HepG2 (cell line): ENCODE measurements around the gene POU1F1. TPM values are rescaled to one million over a fixed set of nuclear protein-coding genes. Genes with fewer than 3 reads are reported as not detected.

Source experiments
- microRNA-seq: library from miRNA; unstranded; fragments of <30 nt; microRNA quantifications from one replicate; pipeline ENCODE4, GENCODE V29; 2020
- polyA plus RNA-seq, 8 experiments: library from polyadenylated mRNA; depleted of rRNA in 3 of 8; stranded (reverse) in 7 of 8; unstranded in 1 of 8; fragments of >200 nt; fragmentation: Illumina TruSeq in 4 of 8; extraction: Trizol in 4 of 8; gene quantifications; 2 replicates each; pipeline versions ENCODE4 v1.2.1 to v1.2.3, GENCODE V29; 2011 to 2016; ENCODE audit warnings: low read depth in 4 of 8, missing spikeins in 1 of 8, mixed read lengths in 1 of 8; ENCODE audit not compliant: insufficient read depth in 1 of 8
- small RNA-seq, 3 experiments: library from RNA; depleted of rRNA; stranded (forward); fragments of <200 nt; gene quantifications; one replicate each; pipeline ENCODE3, GENCODE V24; 2012; ENCODE audit warnings: low read depth in 2 of 3, low replicate concordance in 1 of 3; ENCODE audit not compliant: insufficient read length in 3 of 3, insufficient read depth in 2 of 3
- total RNA-seq, 5 experiments: library from RNA; depleted of rRNA; stranded (reverse); fragments of >200 nt; fragmentation: Illumina TruSeq; extraction: Trizol; gene quantifications; 2 replicates each; pipeline ENCODE4 v1.2.3, GENCODE V29; 2016; ENCODE audit warnings: low read depth in 1 of 5

The POU1F1 gene
- total and polyA plus RNA-seq, 2 of the 13 experiments (the other 11 are each of a cell fraction or from before 2014, with no cell fraction given), result not detected

Small RNA genes within 50 kb of the gene (microRNA-seq; reads per million reads assigned to microRNA genes)
- not detected for gene MIR4795

Small RNA genes within 50 kb of the gene (small RNA-seq; reads per million reads assigned to genes)
- 0 reads per million in 3 experiments for gene MIR4795

Other genes starting within 250 kb of the POU1F1 start
- gene CHMP2B, start 49.3 kb downstream of the POU1F1 start, total RNA-seq (2016; rRNA removed; fragmentation: Illumina TruSeq; extraction: Trizol), result 33.5 and 47.3 TPM in 2 replicates
- gene CHMP2B, start 49.3 kb downstream of the POU1F1 start, polyA plus RNA-seq (2011; rRNA removed), result 6.2 and 6.9 TPM in 2 replicates